HepG2 (cell line): ENCODE measurements around the gene SDR42E2. TPM values are rescaled to one million over a fixed set of nuclear protein-coding genes. Genes with fewer than 3 reads are reported as not detected.

Source experiments
- ATF7 ChIP-seq, 2 experiments: fragments of 450-650 bp in 1 of 2; sonication (generic) in 1 of 2; formaldehyde crosslinking in 1 of 2; IDR thresholded peaks; 2 replicates each; pipeline versions ENCODE4 v1.4.0 to v1.6.1; 2016 to 2020; ENCODE audit warnings: antibody characterized with exemption in 1 of 2, mild to moderate bottlenecking in 1 of 2, missing genetic modification reagents in 1 of 2
- DMTF1 ChIP-seq: sonication (generic); formaldehyde crosslinking; IDR thresholded peaks from 2 replicates; pipeline ENCODE4 v1.4.0; 2020; ENCODE audit warnings: mild to moderate bottlenecking, missing genetic modification reagents
- HDAC6 ChIP-seq: fragments of 200-600 bp; sonication (generic); IDR thresholded peaks from 2 replicates; pipeline ENCODE4 v1.7.0; 2017; ENCODE audit warnings: mild to moderate bottlenecking, antibody characterized with exemption, low read length, low read depth
- KDM6A ChIP-seq: IDR thresholded peaks from 2 replicates; pipeline ENCODE4 v1.6.1; 2016; ENCODE audit warnings: low read depth
- LCORL ChIP-seq, 2 experiments: fragments of 450-650 bp in 1 of 2; sonication (generic) in 1 of 2; formaldehyde crosslinking in 1 of 2; IDR thresholded peaks; 2 replicates each; pipeline versions ENCODE4 v1.5.0 to v1.6.1; 2017 to 2020; ENCODE audit warnings: antibody characterized with exemption in 1 of 2, missing genetic modification reagents in 1 of 2
- MATR3 ChIP-seq: sonication (generic); formaldehyde crosslinking; IDR thresholded peaks from 2 replicates; pipeline ENCODE4 v1.4.0; 2020; ENCODE audit warnings: missing genetic modification reagents
- MED1 ChIP-seq: sonication (generic); formaldehyde crosslinking; IDR thresholded peaks from 2 replicates; pipeline ENCODE4 v1.4.0; 2020; ENCODE audit warnings: missing genetic modification reagents
- NCOA1 ChIP-seq: sonication (generic); formaldehyde crosslinking; IDR thresholded peaks from 2 replicates; pipeline ENCODE4 v1.9.0; 2021; ENCODE audit warnings: missing genetic modification reagents
- NR2F1 ChIP-seq, 2 experiments: fragments of 450-650 bp in 1 of 2; formaldehyde crosslinking in 1 of 2; IDR thresholded peaks; 2 replicates each; pipeline versions ENCODE4 v1.5.0 to v1.6.1; 2016 to 2020; ENCODE audit warnings: mild to moderate bottlenecking in 1 of 2, missing compliant biosample characterization in 1 of 2, missing genetic modification reagents in 1 of 2, moderate library complexity in 1 of 2
- NR2F2 ChIP-seq: IDR thresholded peaks from 2 replicates; pipeline ENCODE4 v1.6.1; 2012; ENCODE audit warnings: low read depth, inconsistent platforms, borderline replicate concordance
- POLR2AphosphoS5 ChIP-seq: IDR thresholded peaks from 2 replicates; pipeline ENCODE4 v1.6.1; 2012; ENCODE audit warnings: low read depth, low read length
- RNF2 ChIP-seq: fragments of 450-650 bp; conservative IDR thresholded peaks from 2 replicates; pipeline ENCODE4 v1.6.1; 2016; ENCODE audit warnings: low read depth
- SP5 ChIP-seq: IDR thresholded peaks from 2 replicates; pipeline ENCODE4 v1.6.1; 2016; ENCODE audit warnings: low read depth, borderline replicate concordance
- ZFAT ChIP-seq: sonication (generic); formaldehyde crosslinking; conservative IDR thresholded peaks from 2 replicates; pipeline ENCODE4 v1.8.1; 2023; ENCODE audit warnings: missing genetic modification reagents, inconsistent platforms
- ZNF205 ChIP-seq: IDR thresholded peaks from 2 replicates; pipeline ENCODE4 v1.6.1; 2018; ENCODE audit warnings: missing biosample characterization, missing genetic modification reagents
- ZNF281 ChIP-seq: sonication (generic); formaldehyde crosslinking; IDR thresholded peaks from 2 replicates; pipeline ENCODE4 v1.4.0; 2020; ENCODE audit warnings: missing genetic modification reagents, borderline replicate concordance
- ZNF44 ChIP-seq: sonication (generic); formaldehyde crosslinking; IDR thresholded peaks from 2 replicates; pipeline ENCODE4 v1.5.1; 2020; ENCODE audit warnings: mild to moderate bottlenecking, missing genetic modification reagents
- ZNF674 ChIP-seq: sonication (generic); formaldehyde crosslinking; IDR thresholded peaks from 2 replicates; pipeline ENCODE4 v1.5.0; 2020; ENCODE audit warnings: low read depth, mild to moderate bottlenecking, missing genetic modification reagents
- ZNF768 ChIP-seq: sonication (generic); formaldehyde crosslinking; IDR thresholded peaks from 2 replicates; pipeline ENCODE4 v1.4.0; 2020; ENCODE audit warnings: missing genetic modification reagents
- ZNF770 ChIP-seq: sonication (generic); formaldehyde crosslinking; IDR thresholded peaks from 2 replicates; pipeline ENCODE4 v1.5.0; 2020; ENCODE audit warnings: mild to moderate bottlenecking, missing genetic modification reagents
- ZNF788 ChIP-seq: sonication (generic); formaldehyde crosslinking; IDR thresholded peaks from 2 replicates; pipeline ENCODE4 v1.5.0; 2020; ENCODE audit warnings: mild to moderate bottlenecking, missing genetic modification reagents, borderline replicate concordance
- ZNF879 ChIP-seq: sonication (generic); formaldehyde crosslinking; IDR thresholded peaks from 2 replicates; pipeline ENCODE4 v1.8.1; 2023; ENCODE audit warnings: missing genetic modification reagents
- polyA plus RNA-seq, 8 experiments: library from polyadenylated mRNA; depleted of rRNA in 3 of 8; stranded (reverse) in 7 of 8; unstranded in 1 of 8; fragments of >200 nt; fragmentation: Illumina TruSeq in 4 of 8; extraction: Trizol in 4 of 8; gene quantifications; 2 replicates each; pipeline versions ENCODE4 v1.2.1 to v1.2.3, GENCODE V29; 2011 to 2016; ENCODE audit warnings: low read depth in 4 of 8, missing spikeins in 1 of 8, mixed read lengths in 1 of 8; ENCODE audit not compliant: insufficient read depth in 1 of 8
- total RNA-seq, 5 experiments: library from RNA; depleted of rRNA; stranded (reverse); fragments of >200 nt; fragmentation: Illumina TruSeq; extraction: Trizol; gene quantifications; 2 replicates each; pipeline ENCODE4 v1.2.3, GENCODE V29; 2016; ENCODE audit warnings: low read depth in 1 of 5

Gene SDR42E2
- total and polyA plus RNA-seq, 2 of the 13 experiments (the other 11 are each of a cell fraction or from before 2014, with no cell fraction given) = 0.05 to 0.11 TPM

GRCh38 chr16:22190081-22190775 is 27.9 kb downstream of the SDR42E2 start (continued):
- TF ChIP-seq ZNF281 (peak; percentile 28; the same call in 1 of the 2 replicates), ZNF674 (CRISPR knock-in tag) (peak; percentile 27; the same call in 1 of the 2 replicates), ZNF768 (CRISPR knock-in tag) (peak; percentile 86; the same call in 1 of the 2 replicates), KDM6A (CRISPR knock-in tag) (no peak), MATR3 (0 out of 2 replicates have a peak, but pooled peaks have one; percentile 45), RNF2 (peak; percentile 92), ZNF879 (CRISPR knock-in tag) (no peak), NR2F1 (CRISPR knock-in tag; IDR thresholded peaks at IDR 0.05) (no peak), ZNF44 (CRISPR knock-in tag) (0 out of 2 replicates have a peak, but pooled peaks have one; percentile 79), ZNF770 (peak; percentile 78), LCORL (IDR thresholded peaks at IDR 0.05) (no peak), LCORL (CRISPR knock-in tag; IDR thresholded peaks at IDR 0.05) (peak; percentile 86), MED1 (peak; percentile 88), HDAC6 (no peak), NR2F2 (no peak), NCOA1 (no peak), ZNF788 (peak; percentile 87; the same call in 1 of the 2 replicates), POLR2AphosphoS5 (peak; percentile 78), DMTF1 (CRISPR knock-in tag) (peak; percentile 80; the same call in 1 of the 2 replicates), SP5 (peak; percentile 83), ZFAT (CRISPR knock-in tag) (no peak), ATF7 (IDR thresholded peaks at IDR 0.05) (no peak), ATF7 (CRISPR knock-in tag; IDR thresholded peaks at IDR 0.05) (peak; percentile 89), ZNF205 (CRISPR knock-in tag) (peak; percentile 73; the same call in 1 of the 2 replicates)
